ENCODE data around the gene KLK14.

KLK14 gene

GRCh38 chr19:51078104-51078503 lies 4.6 kb downstream of the KLK14 start:
- ChIA-PET POLR2A (no interaction called here), CTCF (no interaction called here)
- DNase-seq (ENCODE audit: extremely low spot score) = no peak
- TF ChIP-seq CTCF (IDR thresholded peaks at IDR 0.05; ENCODE audit: control extremely low read depth, extremely low read depth, low read depth, missing control alignments) = no peak

- no peak for TF ChIP-seq CTCF (IDR thresholded peaks at IDR 0.05; ENCODE audit: control extremely low read depth, extremely low read depth, low read depth, missing control alignments)
- POLR2A ChIA-PET = no interaction called here
- CTCF ChIA-PET = interaction anchor here (0.9 kb wide), 1 partner anchor 19 kb away, joined by 3 read pairs; no protein-coding TSS in a partner anchor
- DNase-seq (ENCODE audit: extremely low spot score) = no peak
Measured at GRCh38 chr19:51076631-51077213, 6.0 kb downstream of the KLK14 start.

GRCh38 chr19:51075998-51076397 lies 6.7 kb downstream of the KLK14 start:
- POLR2A ChIA-PET = no interaction called here
- TF ChIP-seq CTCF (IDR thresholded peaks at IDR 0.05; ENCODE audit: control extremely low read depth, extremely low read depth, low read depth, missing control alignments) = no peak
- DNase-seq (ENCODE audit: extremely low spot score) = no peak
- CTCF ChIA-PET = no interaction called here

- DNase-seq (ENCODE audit: extremely low spot score) = no peak
- TF ChIP-seq CTCF (IDR thresholded peaks at IDR 0.05; ENCODE audit: control extremely low read depth, extremely low read depth, low read depth, missing control alignments) = no peak
- CTCF ChIA-PET = no interaction called here
- POLR2A ChIA-PET = no interaction called here
Measured at GRCh38 chr19:51071095-51071405, 11.6 kb downstream of the KLK14 start.

GRCh38 chr19:51070334-51071094 lies 12.2 kb downstream of the KLK14 start:
- ChIA-PET POLR2A (no interaction called here), CTCF (no interaction called here)

More at GRCh38 chr19:51070334-51071094, 12.2 kb downstream of the KLK14 start:
- no peak for DNase-seq (ENCODE audit: extremely low spot score)
- TF ChIP-seq CTCF (IDR thresholded peaks at IDR 0.05; ENCODE audit: control extremely low read depth, extremely low read depth, low read depth, missing control alignments) = no peak

Measured in GM10248 (cell line).